ENCODE measurements around the gene ATP5PB.

Gene ATP5PB

DNA sequence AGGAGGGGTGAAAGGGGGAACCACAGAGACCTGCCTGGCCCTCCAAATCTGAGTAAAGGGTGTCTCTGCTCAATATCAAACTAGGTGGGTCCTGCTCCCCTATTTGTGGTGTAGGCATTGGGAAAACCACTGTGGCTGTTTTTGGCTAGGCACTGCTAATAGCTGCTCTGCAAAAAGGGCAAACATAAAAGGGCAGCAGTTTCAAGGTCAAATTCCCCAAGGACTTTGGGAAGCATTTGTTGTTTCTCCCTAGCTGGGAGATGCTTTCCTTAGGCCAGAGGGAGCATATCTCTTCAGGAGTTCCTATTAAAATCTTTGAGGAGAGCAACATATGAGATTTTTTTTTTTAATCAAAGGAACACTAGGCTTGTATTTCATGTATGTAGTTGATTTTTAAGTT, 26.9 kb downstream of the ATP5PB start:
- no peak for DNase-seq

DNA sequence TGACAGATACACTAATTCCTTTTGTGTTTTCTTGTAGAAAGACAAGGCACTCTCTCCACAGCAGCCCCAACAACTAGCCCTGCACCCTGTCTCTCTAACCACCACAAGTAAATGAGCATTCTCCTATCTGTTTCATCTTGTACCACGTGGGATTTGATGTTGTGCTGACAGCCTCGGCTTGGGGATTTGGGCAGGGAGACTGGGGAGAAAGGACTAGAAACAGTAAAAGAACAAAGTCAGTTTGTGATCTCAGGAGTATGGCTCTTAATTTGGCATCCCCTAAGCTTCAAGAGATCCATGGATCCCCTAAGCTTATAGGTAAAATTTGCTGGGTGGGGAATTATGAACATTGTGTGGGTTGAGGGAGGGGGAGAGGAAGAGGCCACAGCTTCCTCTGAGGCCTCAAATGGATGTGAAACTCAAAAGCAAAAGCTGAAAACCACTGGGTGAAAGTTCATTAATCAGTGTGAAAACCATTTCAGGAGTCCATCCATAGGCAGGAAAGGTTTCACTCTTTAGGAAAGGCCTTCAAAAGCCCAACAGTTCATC, 27.6 kb downstream of the ATP5PB start:
- peak; percentile 11 for DNase-seq

DNA sequence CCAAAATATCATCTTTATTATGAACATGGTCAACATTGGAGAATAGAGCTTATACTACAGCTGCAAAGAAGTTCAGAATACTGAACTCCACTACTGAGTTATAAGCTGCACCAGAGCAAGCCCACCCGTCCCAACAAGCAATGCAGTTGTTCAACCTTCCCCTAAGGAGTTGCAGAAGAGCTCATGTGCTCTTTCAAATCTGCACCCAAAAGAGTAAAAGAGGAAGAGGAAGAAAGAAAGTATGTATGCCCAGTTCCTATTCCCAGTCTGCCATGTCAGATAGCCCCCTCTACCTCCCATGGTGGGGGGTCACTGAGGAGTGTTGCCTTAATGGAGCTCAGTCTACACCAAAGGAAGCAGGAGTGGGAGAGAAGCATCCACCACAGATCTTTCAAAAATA, 31.4 kb downstream of the ATP5PB start:
- no peak for DNase-seq

DNA sequence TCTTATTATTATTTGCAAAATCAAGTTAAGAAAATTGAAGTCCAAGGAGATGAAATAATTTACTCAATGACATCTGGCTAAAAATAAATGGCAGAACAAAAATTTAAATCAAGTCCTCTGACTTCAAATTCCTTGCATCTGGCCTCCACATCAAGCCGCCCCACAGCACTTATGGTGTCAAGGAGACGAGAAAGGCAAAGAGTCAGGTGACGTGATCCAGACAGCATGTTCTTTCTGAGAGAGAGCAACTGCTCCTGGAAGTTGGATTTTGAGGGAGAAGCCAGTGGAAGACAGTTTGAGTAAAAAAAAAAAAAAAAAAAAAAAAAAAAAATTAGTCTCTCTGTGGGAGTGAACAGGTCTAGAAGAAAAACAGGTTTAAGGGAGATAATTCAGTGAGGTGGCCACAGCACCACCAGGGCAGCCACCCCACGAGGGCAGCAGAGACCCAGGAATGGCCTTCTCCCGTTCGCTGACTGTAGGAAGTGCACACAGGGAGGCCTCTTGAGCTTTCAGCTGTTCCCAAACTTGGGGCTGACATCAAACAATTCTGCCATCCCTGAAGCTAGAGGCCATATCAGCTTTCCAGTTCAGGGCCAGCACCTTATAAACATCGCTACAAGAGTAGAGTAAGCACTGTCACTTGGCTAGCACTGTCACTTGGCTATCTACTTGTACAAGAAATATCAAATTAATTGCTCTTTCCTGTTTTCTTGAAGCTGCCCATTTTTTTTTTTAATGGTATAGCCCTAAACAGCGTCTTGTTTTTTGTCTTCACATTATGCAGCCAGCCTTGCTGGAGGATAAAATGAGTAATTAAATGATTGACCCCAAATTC, 32.3 kb downstream of the ATP5PB start:
- DNase-seq: peak; percentile 61

DNA sequence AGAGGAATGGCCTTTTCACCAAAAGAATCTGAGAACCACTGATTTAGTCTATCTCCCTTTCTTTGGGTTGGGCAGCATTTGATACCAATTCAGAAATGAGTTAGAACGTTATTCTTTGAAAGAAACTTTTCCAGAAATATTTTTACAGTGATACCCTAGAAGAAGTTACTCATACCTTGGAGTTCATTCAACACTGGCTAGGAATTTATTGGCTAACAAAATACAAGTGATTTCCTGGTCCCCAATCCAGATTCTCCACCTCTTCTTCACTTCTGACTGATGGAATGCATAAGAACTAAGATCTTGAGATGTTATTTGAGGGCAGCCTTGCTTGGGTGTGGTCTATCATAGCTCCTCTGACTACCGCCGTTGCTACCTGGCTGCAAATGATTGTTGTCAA, 33.9 kb downstream of the ATP5PB start:
- DNase-seq: no peak

DNA sequence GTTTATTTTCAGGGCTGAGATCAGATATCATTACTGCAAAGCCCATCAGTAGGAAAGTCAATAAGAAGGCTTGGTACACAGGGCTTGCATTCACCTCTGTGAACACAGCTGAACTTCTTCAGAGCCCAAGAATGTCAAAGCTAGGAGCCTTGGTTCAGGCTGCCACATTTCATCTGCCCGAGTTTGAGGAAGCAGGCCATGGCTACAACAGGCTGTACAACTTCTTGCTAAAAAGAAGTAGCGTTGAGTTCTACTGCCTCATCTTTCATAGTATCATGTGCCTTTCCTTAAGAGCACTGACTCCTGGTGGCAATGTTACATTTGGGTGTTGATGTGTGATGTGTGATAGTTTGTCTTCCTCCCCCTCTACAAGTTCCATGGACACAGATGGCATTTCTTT, 34.6 kb downstream of the ATP5PB start:
- DNase-seq: no peak

DNA sequence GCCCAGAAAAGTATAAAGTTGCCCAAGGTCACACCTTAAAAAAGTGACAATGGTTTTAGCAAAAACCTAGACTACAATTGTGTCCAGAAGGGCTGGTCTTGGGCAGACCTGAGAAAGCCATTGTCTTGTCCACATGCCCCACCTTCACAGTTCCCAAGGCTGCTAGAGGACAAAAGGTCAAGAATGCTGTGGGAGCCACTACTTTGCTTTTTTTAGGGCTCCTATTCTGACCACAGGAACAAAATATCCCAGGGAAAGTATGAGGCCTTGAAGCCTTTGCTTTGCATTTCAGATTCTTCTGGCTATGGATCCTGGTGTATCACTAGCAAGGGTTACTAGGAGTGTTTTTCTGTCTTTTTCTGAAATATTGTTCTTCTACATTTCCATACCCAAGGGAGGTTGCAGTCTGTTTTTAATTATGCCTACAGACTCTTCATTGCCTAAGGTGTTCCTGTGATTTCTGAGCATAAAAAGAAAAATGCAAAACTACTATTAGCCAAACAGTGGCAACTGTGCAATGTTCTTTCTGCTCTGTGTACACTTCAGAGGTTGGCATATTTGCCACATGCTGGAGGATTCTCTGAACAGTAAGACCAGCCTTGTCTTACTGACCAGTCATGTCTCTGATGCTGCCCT, 35.2 kb downstream of the ATP5PB start:
- no peak for DNase-seq

DNA sequence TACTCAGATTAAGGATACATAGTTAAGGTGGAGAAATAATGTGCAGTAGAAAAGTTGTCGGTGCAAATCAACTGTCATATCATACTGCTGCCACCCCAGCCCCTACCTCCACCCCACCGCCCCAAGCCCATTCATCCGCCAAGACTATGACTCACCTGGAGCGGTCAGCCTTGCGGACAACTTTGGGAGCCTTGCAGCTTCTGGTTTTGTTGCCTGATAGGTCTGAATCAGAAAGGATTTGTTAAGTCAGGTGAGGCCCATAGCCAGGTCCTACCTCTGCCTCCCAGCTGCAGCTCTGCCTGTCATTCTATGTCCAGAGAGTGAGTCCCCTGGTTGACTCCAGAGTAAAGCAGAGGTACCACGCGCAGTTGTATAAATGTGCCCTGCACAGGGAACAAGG, 37.2 kb downstream of the ATP5PB start:
- no peak for DNase-seq

DNA sequence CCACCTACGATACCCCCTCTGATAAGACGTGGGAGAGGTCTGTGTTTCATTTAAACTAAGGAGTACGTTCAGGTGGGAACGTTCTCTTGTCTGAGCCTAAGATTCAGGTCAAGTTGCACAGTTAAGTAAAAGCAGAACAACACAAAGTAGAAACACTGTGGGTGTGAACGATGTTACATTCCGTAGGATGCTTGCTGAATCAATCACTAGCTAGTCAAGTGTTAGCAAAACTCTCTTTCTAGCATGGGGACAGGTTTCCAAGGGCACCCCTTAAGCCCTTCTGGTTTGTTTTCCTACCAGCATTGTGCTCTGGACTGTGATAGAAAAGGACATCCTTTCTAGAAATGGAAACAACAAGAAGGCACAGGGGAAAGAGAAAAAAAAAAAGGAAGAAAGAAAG, 37.9 kb downstream of the ATP5PB start:
- DNase-seq: no peak

DNA sequence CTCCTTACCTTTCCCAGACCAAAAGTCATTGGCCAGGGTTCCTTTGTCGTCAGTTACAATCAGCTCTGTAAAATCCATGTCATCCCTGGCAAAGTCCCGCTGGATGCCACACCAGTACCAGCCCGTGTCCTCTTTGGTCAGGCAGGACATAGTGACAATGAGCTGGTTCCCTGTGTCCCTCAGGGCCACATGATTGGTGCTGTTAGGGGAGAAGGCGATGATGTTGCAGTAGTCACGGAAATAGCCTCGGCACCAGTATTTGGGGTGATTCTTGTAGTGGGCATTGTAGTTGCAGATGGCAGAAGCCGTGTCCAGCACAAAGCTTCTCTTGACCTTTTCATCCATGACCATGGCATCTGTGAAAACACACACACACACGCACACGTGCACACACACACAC, 39.4 kb downstream of the ATP5PB start:
- DNase-seq: no peak

DNA sequence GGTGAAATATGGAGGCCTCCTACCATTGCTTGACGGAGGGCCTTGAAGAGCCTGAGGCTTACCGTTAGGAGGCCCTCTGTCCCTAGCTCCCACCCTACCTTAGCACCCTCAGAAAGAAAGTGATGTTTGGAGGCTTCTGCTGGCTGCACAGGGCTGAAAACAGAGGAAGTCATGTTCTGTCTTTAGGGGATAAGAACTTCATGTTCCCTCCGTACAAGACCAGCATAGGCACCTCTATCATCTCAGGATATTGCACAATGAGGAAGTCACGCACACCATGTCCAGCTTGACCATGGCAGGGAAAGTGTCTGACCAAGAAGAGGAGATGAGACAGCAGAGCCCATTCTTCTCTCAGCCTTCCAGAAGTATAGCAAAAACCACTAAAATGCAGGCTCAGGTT, 40.3 kb downstream of the ATP5PB start:
- no peak for DNase-seq

DNA sequence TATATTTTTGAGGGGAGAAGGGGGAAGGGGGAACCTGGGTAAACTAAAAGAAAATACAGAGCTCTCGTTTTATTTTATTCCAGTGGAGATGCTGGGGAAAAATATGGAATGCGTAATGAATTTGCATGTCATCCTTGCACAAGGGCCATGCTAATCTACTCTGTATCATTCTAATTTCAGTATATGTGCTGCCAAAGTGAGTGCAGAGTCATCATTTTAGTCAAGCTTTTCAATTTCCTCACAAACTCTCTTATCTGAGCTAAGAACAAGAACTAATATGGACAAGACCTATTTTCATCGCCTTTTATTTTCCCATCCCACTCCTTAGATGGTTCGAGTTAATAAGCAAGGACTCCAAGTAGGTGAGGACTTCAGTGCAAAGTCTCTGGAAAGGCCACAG, 41.0 kb downstream of the ATP5PB start:
- DNase-seq: no peak

DNA sequence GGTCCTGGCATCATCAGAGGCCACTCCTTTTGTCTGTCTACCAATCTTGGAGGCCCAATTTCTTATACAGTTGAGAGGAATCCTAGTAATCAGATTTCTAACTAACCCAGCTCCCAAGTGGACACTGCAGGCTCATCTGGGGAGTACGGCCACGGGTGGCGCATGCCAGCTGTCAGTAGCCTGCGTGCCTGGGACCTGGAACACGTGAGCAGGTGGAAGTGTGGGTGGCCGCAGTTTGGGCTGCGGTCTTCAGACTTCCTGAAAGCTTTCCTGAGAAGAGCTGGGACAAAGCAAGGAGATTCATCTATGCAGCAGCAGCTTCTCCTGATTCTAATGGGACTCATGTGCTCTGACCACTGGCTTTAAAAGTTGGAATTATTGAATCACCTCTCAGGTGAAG, 41.8 kb downstream of the ATP5PB start:
- no peak for DNase-seq

DNA sequence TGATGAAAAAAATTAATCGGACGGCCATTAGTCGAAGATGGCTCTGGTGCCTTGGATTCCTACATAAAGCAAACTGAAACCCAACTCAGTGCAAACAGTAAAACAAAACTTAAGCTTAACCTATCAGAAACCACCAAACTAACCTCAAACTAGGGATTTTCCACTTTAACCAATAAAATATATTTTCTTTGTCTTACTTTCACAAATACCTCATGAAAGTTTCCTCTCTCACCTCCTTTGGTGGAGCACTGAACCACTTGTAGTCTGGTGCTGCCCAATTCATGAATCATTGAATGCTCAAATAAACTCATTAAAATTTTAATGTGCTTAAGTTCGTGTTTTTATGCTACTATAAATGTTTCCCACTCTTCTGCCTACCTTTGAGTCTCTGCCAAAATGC, 47.1 kb downstream of the ATP5PB start:
- DNase-seq: no peak

DNA sequence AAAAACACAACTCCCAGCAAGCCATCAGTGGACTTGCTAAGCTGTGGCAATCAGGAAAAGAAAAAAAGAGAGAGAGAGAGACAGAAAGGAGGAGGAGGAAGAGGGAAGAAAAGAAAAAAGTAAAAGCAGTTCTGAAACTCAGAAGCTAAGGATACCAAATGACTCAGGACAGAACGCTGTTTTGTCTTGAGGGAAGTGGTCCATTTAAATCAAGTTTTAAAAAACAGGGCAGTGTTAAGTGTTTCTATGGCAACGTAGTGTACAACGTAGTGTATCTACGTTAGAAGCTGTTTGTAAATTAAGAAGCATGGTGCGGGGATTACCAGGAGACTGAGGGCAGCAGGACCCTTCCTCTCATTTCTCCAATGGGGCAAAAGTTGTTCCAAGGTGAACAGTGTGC, 48.3 kb downstream of the ATP5PB start:
- no peak for DNase-seq

DNA sequence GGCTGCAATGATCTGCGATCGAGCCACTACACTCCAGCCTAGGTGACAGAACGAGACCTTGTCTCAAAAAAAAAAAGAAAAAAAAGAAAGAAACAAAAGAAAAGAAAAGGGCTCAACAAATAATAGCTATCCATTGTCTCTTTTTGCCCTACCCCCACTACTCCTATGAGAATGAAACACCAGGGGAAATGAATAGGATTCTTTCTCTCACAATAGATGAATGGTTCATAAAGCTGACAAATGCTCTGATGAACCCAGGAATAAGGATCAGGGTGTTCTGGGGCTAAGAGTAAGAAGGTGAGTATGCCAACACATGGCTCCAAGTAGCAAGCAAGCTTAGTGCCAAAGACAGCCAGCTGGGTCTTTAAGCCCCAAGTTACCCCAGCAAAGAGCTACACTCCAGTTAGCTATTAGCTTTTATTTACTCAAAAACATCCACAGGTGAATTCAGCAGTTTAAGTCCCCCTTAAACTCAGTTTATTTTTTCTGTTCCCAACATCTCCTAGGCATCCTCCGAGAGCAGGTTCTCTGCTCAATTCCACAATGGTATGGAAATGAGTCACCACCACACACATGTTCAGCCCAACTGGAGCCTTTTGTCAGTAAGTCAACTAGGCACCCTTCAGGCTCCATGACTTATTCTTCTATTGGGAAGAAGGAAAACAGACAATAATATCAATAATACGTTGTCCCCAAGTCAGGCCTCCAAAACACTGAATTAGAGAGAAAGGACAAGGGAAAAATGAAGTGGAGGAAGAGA, 49.9 kb downstream of the ATP5PB start:
- DNase-seq: no peak

DNA sequence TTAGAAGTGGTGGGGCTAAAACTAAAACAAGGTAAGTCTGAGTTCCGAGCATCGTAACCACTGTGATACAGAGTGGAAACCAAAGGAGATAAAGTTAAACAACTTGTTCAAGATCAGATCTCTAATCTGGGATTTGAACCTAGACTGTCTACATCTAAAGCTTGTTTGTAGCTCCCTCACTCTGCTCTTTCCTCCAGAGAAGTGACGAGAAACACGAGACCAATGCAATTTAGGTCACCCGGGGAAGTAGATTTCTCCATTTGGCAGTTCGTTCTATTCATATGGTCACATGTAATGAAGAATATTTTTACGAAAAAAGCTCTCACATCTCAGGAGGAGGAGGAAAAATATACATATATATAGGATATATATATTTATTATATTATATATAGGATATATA, 52.4 kb downstream of the ATP5PB start:
- no peak for DNase-seq

DNA sequence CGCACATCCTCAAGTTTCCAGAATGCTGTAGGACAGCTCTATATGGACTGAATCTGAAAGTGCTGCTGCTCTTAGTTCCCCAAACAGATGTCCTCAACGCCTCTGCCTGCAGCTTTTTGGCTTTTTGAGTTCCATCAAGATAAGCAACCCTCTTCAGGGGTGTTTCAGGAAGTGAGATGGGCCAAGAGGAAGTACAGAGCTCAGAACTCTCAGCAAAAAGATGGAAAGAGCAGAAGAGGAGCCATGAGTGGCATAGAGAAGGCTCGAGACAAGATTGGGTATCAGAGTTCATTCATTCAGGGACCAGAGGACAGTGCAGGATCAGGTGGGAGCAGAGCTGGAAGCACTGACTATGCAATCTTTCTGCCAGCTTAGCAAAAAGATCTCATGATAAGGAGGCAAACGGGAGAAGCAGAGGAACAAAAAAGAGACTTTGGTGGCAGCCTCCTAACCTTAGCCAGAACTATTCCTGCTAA, 54.4 kb downstream of the ATP5PB start, which contains the start of the genes ADORA3 and TMIGD3:
TSS of gene ADORA3 (minus strand) at position 49 of the 476 bp plus-strand sequence. CDS start 279 bp downstream, outside the sequence.
TSS of gene TMIGD3 (minus strand) at position 49 of the 476 bp plus-strand sequence. CDS start 279 bp downstream, outside the sequence.
- DNase-seq: no peak

DNA sequence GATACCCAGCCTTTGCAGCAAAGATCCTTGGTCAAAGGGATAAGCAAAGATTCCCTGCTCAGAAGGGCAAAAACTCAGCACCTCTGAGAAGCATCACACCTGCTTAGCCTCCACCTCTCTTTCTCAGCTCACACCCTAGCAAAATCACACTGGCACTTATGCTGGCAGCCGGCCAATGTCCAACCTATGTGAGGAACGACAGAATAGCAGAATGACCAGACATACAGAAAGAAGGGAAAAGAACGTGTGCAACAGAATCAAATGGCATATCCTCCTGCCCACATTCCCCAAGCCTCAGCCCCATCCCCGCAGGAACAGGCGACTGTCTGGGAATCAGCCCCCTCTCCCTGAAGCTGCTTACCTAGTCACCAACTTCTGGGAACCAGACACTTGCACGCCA, 54.8 kb downstream of the ATP5PB start:
- DNase-seq: no peak

DNA sequence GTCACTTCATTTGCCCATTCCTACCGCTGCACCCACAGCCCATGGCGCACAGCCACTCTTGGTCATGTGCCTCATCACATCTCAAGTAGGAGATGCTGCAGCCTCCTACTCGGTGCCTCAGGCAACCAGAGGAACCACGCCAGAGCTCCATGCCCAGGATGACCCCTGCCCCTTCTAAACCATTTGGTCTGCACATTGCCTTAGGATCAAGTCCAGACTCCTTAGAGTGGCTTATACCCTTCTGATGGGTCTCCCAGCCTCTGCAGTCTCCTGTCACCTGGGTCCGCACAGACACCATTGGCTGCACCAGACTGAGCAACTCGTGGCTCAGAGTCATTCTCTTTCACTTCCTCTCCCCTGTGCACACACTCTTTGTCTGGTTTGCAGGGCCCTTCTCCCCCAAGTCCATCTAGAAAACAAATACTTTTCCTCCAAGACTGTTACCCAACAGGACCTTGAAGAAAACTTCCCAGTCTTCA, 56.4 kb downstream of the ATP5PB start:
- peak; percentile 14 for DNase-seq

DNA sequence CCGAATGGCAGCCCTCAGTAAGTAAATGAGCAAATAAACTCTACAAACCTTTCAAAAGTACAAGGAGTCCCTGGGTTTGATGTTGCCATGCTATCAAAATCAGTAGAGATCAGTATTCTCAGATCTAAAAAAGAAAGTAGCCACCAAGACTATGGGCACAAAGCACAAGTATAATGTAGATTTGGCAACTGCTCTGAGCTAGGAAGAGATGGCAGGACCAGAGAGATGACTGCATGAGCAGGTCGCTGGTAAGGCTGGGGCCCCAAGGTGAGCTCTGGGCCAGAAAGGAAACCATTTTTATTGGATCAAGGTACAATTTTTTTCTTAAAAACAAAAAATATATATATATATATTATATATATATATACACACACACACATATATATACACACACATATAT, 57.3 kb downstream of the ATP5PB start:
- DNase-seq: no peak

DNA sequence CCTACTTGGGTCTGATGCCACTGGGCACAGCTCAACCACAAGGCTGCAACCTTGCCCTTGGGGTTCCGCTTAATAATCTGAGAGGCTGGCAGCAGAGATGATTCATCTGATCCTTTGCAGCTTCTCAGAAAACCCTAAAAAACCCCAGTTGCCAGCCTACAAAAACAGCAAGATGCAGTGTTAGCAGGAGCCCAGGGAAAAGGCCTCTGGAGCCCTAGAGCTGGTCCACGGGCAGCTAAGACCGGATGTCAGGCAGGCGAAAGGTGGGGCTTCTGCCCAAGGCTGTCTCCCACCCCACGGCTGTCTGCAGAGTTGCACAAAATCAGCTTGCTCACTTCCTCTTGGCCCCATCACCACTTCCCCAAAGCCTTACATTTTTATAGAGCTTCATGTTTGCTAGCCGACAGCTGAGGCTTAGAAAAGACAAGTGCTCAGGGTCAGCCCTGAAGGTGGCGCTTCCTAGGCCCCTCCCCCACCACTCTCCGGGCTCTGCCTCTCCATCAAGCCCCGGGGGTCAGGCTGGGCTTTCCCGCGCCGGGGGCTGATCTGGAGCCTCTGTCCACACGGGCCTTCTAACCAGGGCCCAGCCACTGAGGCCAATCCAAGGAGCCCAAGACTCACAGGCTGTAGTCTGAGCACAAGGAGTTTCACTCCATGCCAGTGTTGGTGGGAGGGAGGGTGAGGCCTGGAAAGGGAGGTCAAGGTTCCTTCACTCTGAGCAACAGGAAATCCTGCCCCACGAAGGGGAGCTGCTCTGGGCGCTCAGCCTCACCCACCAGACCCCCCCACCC, 58.3 kb downstream of the ATP5PB start:
- peak; percentile 44 for DNase-seq

Data from stimulated activated CD4-positive, alpha-beta T cell treated with anti-CD3 and anti-CD28 coated beads, Interleukin-4, amount 100 ng/mL, for 1 hour (primary cell).